HL-60 (cell line): ENCODE data around the gene PLAU.

Experiments
- POLR2AphosphoS5 ChIP-seq: IDR thresholded peaks from 2 replicates; pipeline ENCODE4 v1.6.1; 2012; ENCODE audit warnings: low read depth
- TF ChIP-seq, protein P1 (sequence below): IDR thresholded peaks from one replicate; pipeline ENCODE4 v1.5.1; 2011; ENCODE audit warnings: low read length, control low read depth, inconsistent platforms; ENCODE audit not compliant: insufficient read depth

DNA sequence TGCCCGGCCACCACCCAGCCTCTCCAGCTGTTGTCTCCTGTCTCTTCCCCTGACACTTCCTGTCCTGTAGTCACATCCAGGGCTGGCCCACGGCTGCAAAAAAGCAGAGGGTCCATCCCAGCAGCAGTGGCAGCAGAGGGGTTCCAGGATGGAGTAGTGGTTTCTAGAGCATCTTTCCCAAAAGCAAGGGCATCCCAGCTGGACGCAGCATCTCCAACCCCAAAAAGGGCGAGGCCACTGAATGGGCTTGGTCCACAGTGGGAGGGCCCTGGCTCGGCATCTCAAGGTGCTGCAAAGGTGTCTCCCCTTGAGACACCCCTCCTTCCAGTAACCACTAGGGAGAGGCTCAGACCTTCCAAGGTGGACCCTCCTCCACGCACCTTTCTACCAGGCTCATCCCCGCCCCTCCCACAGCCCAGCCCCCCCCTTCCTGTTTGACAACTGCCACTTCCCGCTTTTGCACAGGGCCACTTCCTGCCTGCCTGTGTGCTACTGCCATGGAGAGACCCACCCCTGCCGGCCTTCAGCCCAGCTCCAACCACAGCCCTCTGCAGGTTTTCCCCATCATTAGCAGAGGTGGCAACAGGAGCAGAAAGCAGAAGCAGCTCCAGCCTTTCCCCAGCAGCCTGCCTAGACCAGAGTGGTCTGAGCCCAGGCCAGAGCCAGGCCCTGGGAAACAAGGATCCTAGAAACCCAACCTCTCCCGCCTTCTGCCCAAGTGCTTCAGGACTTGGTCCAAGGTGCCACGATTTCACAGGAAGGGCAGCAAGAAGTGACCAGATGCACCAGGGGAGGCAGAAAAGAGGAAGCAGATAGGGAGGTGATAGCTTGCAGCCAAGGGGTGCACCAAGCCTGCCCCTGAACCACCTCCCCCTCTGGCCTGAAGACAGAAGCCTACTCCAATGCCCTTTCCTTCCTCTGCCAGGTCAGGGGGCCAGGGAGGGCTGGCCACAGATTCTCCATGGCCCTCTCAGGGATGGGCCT is 45.2 kb upstream of the PLAU start:
- TF ChIP-seq, protein P1, sequence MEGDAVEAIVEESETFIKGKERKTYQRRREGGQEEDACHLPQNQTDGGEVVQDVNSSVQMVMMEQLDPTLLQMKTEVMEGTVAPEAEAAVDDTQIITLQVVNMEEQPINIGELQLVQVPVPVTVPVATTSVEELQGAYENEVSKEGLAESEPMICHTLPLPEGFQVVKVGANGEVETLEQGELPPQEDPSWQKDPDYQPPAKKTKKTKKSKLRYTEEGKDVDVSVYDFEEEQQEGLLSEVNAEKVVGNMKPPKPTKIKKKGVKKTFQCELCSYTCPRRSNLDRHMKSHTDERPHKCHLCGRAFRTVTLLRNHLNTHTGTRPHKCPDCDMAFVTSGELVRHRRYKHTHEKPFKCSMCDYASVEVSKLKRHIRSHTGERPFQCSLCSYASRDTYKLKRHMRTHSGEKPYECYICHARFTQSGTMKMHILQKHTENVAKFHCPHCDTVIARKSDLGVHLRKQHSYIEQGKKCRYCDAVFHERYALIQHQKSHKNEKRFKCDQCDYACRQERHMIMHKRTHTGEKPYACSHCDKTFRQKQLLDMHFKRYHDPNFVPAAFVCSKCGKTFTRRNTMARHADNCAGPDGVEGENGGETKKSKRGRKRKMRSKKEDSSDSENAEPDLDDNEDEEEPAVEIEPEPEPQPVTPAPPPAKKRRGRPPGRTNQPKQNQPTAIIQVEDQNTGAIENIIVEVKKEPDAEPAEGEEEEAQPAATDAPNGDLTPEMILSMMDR = no peak
- TF ChIP-seq POLR2AphosphoS5 = peak; percentile 65
